Epidermal melanocyte (primary cell): ENCODE measurements around the gene NKAIN4.

Source experiments
- DNase-seq: peaks from one replicate; pipeline ENCODE4 v3.0.0; 2011; ENCODE audit warnings: low spot score; ENCODE audit not compliant: insufficient read length

NKAIN4 gene

GRCh38 chr20:63274381-63275228, 20.3 kb upstream of the NKAIN4 start:
- no peak for DNase-seq

DNA sequence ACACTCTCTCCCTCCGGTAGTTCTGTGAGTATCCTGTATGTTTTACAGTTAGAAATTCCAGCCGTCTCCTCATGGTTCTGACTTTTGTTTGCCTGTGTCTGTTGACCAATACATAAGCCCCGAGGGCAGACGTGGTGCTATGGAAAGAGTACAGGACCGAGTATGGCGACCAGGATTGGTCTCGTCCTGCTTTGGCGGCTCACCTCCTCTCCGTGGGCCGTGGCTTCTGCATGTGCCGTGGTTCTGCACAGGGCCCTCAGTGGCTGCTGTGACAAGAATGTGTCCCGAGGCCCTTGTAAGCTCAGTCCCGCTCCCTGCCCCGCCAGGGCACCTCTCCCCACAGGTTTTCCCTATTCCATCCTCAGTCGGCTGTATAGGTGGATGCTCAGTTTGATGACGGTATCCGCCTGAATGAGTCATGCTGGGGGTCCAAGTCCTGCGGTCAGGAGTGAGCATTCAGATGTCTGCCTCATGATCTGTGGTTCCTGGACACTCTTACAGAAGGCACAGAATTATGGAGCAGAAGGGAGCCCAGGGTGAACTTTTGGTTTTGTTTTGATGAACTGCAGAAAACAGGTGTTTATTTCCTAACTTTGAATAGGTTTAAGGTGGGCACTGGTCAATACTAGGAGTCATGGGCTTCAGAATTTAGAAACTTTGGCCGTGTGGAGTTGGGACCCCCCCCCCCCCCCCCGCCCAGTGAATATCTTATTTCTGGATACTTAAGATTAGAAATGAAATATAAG, 19.5 kb upstream of the NKAIN4 start:
- no peak for DNase-seq

GRCh38 chr20:63273059-63273579, 18.9 kb upstream of the NKAIN4 start:
- no peak for DNase-seq

- DNase-seq: peak; percentile 97
Observed at GRCh38 chr20:63272105-63273058, 18.1 kb upstream of the NKAIN4 start, which contains the start of gene ARFGAP1. ARFGAP1 (plus strand) TSS chr20:63272813; CDS start chr20:63275581, 2,768 bp downstream.

DNA sequence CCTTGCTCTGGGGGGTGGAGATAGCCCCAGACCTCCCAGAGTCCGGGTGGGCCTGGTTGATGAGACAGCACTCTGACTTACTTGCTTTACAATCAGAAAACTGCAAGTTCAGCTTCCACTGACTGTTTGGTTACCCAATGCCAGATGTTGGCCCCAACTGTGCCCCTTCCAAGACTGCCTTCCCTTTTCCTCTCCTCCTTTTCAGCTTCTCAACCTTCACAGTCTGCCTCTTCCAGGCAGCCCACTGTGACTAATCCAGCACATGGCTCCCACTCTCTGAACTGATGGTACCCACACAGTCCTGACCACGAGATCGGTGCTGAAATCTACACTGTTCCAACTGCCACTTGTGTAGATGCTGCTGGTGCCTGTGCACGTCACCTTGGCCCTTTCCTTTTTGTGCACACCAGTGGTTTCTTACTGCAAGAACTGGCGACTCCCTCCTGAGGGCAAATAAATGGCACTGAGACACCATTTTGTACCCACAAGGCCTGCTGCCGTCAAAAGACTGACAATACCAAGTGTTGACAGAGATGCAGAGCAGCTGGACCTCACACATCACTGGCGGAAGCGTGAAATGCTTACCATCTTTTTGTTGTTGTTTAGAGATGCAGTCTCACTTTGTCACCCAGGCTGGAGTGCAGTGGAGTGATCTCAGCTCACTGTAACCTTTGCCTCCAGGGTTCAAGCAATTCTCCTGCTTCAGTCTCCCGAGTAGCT, 16.5 kb upstream of the NKAIN4 start:
- DNase-seq: no peak

- no peak for DNase-seq
Observed at GRCh38 chr20:63269724-63270123, 15.5 kb upstream of the NKAIN4 start.

DNA sequence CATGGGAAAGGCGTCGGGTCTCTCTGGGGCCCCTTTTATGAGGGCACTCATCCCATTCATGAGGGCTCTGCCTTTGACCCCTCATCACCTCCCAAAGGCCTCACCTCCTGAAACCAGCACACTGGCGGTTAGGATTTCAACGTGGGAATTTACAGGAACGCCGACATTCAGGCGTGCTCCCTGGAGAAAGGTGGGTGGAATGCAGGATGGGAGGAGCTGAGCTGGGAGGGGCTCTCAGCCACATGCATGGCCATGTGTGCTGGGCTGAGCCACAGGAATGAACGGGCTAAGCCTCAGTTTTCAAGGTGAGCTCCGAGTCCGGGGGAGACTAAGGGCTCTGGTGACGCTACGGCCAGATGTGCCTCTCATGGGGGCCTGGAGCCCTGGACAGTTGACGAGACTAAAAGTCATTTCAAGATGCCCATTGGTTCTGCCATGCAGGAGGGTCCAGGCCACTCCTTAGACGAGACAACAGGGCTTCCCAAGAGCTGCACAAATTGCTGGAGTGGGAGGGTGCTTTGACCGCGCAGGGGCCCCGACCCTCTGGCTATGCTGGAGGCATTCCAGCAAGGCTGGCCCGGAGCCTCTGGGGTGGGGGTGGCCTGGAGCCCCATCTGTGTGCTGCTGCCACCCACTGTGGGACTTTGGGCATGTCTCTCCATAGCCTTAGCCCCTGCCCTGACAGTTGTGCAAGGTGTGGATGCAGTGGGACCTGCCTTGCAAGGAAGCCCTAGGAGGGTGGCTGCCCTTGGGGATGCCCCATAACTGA, 14.6 kb upstream of the NKAIN4 start:
- no peak for DNase-seq

- no peak for DNase-seq
Observed at GRCh38 chr20:63268256-63268655, 14.0 kb upstream of the NKAIN4 start.

- DNase-seq: no peak
Observed at GRCh38 chr20:63267691-63268090, 13.4 kb upstream of the NKAIN4 start.

- no peak for DNase-seq
Observed at GRCh38 chr20:63265891-63266515, 11.7 kb upstream of the NKAIN4 start.

DNA sequence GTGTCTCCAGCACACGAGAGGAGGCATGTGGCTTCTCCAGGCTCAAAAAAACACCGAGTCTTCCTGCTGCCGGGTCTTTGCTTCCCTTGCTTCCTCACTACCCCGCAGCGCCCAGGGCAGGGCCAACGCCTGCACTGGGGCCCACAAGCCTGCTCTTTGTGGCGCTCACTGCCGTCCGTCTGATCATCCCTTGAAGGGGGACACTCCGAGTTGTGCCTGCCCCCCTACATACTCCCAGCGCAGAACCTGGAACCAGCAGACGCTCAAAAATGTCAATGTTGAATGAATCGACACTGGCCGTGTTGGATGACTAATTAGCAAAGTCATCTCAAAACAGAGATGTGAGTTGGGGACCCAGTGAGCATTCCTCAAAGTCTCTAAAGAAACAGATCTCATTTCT, 10.3 kb upstream of the NKAIN4 start:
- DNase-seq: no peak

DNA sequence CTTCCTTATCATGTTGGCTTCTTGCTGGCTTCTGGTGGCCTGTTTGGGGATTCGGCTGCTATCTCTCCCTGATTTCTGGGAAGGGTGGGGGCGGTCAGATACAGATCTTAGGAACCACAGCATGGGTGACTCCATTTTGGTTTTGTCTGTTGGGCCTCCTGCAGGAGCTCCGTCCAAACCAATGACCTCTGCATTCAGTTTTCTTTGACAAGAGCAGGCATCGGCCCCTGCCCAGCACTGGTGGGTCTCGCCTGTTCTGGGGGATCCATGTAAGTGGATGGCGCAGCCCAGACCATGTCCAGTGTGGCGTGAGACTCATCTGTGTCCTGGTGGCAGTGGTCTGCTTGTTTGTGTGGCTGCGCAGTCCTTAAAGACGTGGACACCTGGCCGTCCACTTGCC, 9.7 kb upstream of the NKAIN4 start:
- DNase-seq: no peak

DNA sequence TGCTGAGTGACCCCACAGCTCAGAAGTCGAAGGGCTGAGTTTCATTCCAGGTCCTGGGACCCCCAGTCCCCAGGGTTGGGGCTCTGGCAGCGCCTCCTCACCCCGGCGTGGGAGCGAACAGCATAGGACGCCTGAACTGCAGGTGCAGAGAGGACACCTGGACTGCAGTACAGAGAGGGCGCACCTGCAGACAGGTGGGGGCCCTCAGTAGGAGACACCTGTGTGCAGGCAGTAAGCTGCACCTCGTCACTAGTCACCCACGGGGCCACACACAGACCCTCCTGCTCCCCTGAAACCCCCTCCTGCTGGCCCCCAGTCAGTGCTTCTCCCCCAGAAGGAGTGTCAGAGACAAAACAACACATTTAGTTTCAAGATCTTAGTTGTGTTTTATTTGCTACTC, 8.6 kb upstream of the NKAIN4 start:
- DNase-seq: no peak

GRCh38 chr20:63261795-63262528, 7.7 kb upstream of the NKAIN4 start:
- DNase-seq: no peak

DNA sequence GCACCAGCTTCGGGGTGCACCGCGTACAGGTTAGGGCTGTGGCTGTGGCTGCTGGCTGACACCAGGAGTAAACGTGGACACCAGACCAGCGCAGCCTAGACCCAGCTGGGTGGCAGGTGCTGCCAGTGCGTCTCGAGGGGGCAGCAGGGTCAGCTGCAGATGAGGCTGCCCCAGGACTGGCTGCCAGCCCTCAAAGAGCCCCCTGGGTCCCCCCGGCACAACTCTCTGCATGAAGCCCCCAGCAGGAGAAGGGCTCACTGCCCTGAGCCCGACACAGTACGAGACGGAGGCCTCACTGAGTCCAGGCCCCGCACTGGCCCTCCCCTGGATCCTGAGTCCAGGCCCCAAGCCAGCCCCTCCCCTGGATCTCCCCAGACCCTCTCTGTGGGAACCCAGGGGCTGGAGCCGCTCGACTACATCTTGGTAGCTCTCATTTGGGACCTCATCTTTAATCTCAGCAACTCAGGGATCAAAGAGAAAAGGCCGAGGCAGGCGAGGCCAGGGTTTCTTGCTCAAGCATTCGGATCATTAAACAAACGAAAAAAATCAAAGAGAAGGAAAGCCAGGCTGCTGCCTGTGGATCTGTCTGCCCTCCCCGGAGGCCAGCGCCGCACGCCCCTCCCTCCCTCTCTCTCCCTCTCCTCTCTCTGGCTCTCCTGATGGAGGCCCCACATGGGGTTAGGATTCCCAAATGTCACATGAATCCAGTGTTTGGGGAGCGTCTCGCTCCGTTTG, 7.0 kb upstream of the NKAIN4 start:
- DNase-seq: no peak

- no peak for DNase-seq
Observed at GRCh38 chr20:63260521-63260920, 6.3 kb upstream of the NKAIN4 start.

- DNase-seq: no peak
Observed at GRCh38 chr20:63259734-63260460, 5.6 kb upstream of the NKAIN4 start.
